Liver (tissue), 9 donors: ENCODE data around the gene BIN2. TPM values are rescaled to one million over a fixed set of nuclear protein-coding genes. Genes with fewer than 3 reads are reported as not detected.
"Not testable (repeated sequence)": the region's sequence is repeated elsewhere in the genome, so short reads cannot be mapped to it uniquely, and the experiment has no call there.

Source experiments
- DNase-seq: peaks from one replicate; pipeline ENCODE4 v3.0.0-alpha.2; 2017; ENCODE audit warnings: low spot score
- H3K27ac ChIP-seq, 2 donors: one replicate each; pipeline ENCODE4 v1.7.0; 2013; ENCODE audit warnings: inconsistent platforms in 2 of 2, low read length in 2 of 2, control low read depth in 1 of 2, low read depth in 1 of 2, mild to moderate bottlenecking in 1 of 2
- H3K27me3 ChIP-seq, 4 donors: one replicate each; pipeline versions ENCODE4 v1.6.1 to v1.7.0; 2013; ENCODE audit warnings: low read length in 3 of 4, inconsistent platforms in 1 of 4, mild to moderate bottlenecking in 1 of 4, moderate library complexity in 1 of 4; ENCODE audit not compliant: control insufficient read depth in 4 of 4, insufficient read depth in 4 of 4
- H3K36me3 ChIP-seq, 4 donors: one replicate each; pipeline versions ENCODE4 v1.6.1 to v1.7.0; 2013; ENCODE audit warnings: low read length in 3 of 4, mild to moderate bottlenecking in 3 of 4, low read depth in 1 of 4, moderate library complexity in 1 of 4; ENCODE audit not compliant: control insufficient read depth in 4 of 4, insufficient read depth in 3 of 4
- H3K4me1 ChIP-seq, 4 donors: one replicate each; pipeline versions ENCODE4 v1.6.1 to v1.7.0; 2013; ENCODE audit warnings: low read length in 3 of 4, mild to moderate bottlenecking in 3 of 4, moderate library complexity in 1 of 4; ENCODE audit not compliant: control insufficient read depth in 4 of 4, insufficient read depth in 4 of 4
- H3K4me3 ChIP-seq, 3 donors: one replicate each; pipeline versions ENCODE4 v1.6.1 to v1.7.0; 2013; ENCODE audit warnings: low read length in 3 of 3, control low read depth in 1 of 3, low read depth in 1 of 3, mild to moderate bottlenecking in 1 of 3
- H3K9ac ChIP-seq, 2 donors: one replicate each; pipeline ENCODE4 v1.7.0; 2013; ENCODE audit warnings: low read length in 2 of 2, mild to moderate bottlenecking in 2 of 2, moderate library complexity in 2 of 2, control low read depth in 1 of 2, low read depth in 1 of 2
- H3K9me3 ChIP-seq, 4 donors: one replicate each; pipeline versions ENCODE4 v1.6.1 to v1.7.0; 2013; ENCODE audit warnings: low read length in 3 of 4; ENCODE audit not compliant: control insufficient read depth in 4 of 4
- EGR1 ChIP-seq, 2 donors: IDR thresholded peaks; 2 replicates each; pipeline ENCODE4 v1.6.1; 2016 to 2018; ENCODE audit warnings: antibody characterized with exemption in 2 of 2, low read depth in 2 of 2
- FOXA1 ChIP-seq: IDR thresholded peaks from 2 replicates; pipeline ENCODE4 v1.6.1; 2016; ENCODE audit warnings: antibody characterized with exemption
- GABPA ChIP-seq, 2 donors: IDR thresholded peaks in 1 of 2; conservative IDR thresholded peaks in 1 of 2; 2 replicates each; pipeline ENCODE4 v1.6.1; 2016; ENCODE audit warnings: antibody characterized with exemption in 2 of 2, mild to moderate bottlenecking in 1 of 2, moderate library complexity in 1 of 2
- HNF4A ChIP-seq, 2 donors: conservative IDR thresholded peaks; 2 replicates each; pipeline ENCODE4 v1.6.1; 2016; ENCODE audit warnings: antibody characterized with exemption in 2 of 2, mild to moderate bottlenecking in 2 of 2
- HNF4G ChIP-seq: IDR thresholded peaks from 2 replicates; pipeline ENCODE4 v1.6.1; 2016; ENCODE audit warnings: antibody characterized with exemption
- JUND ChIP-seq, 2 donors: IDR thresholded peaks; 2 replicates each; pipeline ENCODE4 v1.6.1; 2016; ENCODE audit warnings: antibody characterized with exemption in 2 of 2
- RXRA ChIP-seq, 2 donors: IDR thresholded peaks; 2 replicates each; pipeline ENCODE4 v1.6.1; 2017 to 2018; ENCODE audit warnings: antibody characterized with exemption in 2 of 2, mild to moderate bottlenecking in 1 of 2
- TAF1 ChIP-seq: conservative IDR thresholded peaks from 2 replicates; pipeline ENCODE4 v1.6.1; 2016; ENCODE audit warnings: antibody characterized with exemption, mild to moderate bottlenecking
- WGBS: extraction: QIAGEN DNeasy Blood & Tissue Kit; methylation state at CpG from one replicate; pipeline ENCODE4 v1.1.7; 2013; 5-methylcytosine and 5-hydroxymethylcytosine counted together
- polyA plus RNA-seq, 2 donors: library from polyadenylated mRNA; stranded (reverse) in 1 of 2; unstranded in 1 of 2; fragments of 200-250 nt in 1 of 2; fragments of >200 nt in 1 of 2; fragmentation: Nextera tagmentation in 1 of 2; extraction: Ambion mirVana in 1 of 2; gene quantifications; one replicate each; pipeline versions ENCODE4 v1.2.1 to v1.2.3, GENCODE V29; 2013 to 2015
- total RNA-seq, 2 donors: library from RNA; depleted of rRNA; stranded (reverse); fragments of >200 nt; gene quantifications; one replicate each; pipeline ENCODE4 v1.2.3, GENCODE V29; 2014
- TF ChIP-seq, protein P1 (sequence below): IDR thresholded peaks from 2 replicates; pipeline ENCODE4 v1.6.1; 2016; ENCODE audit warnings: antibody characterized with exemption, mild to moderate bottlenecking
- TF ChIP-seq, protein P2 (sequence below): IDR thresholded peaks from 2 replicates; pipeline ENCODE4 v1.6.1; 2016; ENCODE audit warnings: antibody characterized with exemption
- TF ChIP-seq, protein P3 (sequence below): IDR thresholded peaks from 2 replicates; pipeline ENCODE4 v1.6.1; 2016; ENCODE audit warnings: antibody characterized with exemption
- donor health status: healthy.
- donor health status: healthy.
- donor health status: healthy.
- donor health status: healthy.
- donor health status: healthy.

The BIN2 gene
- total and polyA plus RNA-seq, 4 donors, result 1.9 to 10.2 (median 4.4) TPM

DNA sequence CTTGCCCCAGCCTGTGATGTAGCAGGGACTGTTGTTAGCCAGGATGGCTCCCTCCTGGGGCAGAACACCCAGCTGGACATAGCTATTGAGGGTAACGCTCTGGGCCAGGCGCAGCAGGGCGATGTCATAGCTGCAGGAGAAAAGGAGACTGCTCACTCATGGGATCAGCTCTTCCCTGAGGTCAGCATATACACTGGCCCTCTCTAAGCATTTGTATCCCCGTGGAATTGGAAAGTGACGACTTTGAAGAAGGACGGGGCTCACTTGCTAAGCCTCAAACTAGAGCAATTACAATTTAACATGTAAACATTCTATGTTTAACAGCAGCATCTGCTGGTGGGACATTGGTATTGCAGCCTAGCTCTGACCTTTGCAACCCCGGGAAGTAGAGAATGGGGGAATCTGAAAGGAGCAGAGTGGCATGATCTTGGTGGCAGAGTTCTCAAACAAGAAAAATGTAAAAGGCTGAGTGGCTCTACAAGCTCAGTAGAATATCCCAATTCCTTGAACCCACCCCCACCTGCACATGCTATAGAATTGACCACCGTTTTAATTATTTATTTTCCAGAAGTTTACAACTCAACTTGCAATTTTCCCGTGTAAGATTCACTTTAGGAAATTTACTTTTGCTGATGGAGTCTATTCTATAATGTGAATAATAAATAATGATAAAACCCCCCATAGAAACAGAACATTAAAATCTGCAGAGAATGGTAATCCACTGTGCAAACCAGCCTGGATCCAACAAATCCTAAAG, 17.5 kb upstream of the BIN2 start (continued):
- TF ChIP-seq, protein P1, sequence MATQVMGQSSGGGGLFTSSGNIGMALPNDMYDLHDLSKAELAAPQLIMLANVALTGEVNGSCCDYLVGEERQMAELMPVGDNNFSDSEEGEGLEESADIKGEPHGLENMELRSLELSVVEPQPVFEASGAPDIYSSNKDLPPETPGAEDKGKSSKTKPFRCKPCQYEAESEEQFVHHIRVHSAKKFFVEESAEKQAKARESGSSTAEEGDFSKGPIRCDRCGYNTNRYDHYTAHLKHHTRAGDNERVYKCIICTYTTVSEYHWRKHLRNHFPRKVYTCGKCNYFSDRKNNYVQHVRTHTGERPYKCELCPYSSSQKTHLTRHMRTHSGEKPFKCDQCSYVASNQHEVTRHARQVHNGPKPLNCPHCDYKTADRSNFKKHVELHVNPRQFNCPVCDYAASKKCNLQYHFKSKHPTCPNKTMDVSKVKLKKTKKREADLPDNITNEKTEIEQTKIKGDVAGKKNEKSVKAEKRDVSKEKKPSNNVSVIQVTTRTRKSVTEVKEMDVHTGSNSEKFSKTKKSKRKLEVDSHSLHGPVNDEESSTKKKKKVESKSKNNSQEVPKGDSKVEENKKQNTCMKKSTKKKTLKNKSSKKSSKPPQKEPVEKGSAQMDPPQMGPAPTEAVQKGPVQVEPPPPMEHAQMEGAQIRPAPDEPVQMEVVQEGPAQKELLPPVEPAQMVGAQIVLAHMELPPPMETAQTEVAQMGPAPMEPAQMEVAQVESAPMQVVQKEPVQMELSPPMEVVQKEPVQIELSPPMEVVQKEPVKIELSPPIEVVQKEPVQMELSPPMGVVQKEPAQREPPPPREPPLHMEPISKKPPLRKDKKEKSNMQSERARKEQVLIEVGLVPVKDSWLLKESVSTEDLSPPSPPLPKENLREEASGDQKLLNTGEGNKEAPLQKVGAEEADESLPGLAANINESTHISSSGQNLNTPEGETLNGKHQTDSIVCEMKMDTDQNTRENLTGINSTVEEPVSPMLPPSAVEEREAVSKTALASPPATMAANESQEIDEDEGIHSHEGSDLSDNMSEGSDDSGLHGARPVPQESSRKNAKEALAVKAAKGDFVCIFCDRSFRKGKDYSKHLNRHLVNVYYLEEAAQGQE, result no peak

DNA sequence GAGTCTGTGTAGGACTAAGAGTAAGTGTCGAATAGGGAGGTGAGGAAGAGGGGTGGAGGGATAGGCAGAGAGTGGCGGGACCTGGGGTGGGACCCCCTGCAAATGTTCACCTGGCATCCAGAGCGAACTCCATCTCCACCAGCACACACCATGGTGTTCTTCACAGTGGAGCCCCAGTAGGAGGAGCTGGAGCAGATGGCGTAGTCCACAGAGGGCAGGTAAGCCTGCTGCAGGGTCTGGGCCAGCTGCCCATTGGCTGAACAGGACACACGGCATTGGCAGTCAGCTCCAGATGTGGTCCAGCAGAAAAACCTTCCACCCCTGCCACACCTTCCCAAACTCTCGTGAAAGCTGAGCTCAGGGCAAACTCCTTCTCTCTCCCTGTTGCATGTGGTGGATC, 15.8 kb upstream of the BIN2 start:
- no peaks in the 10 kb centered on the region for H3K27me3 ChIP-seq
- 85% methylated on average over 6 of the region's 6 CpGs for WGBS
- peaks cover 0 to 6% (median 2%) of the 10 kb centered on the region in 4 donors for H3K4me1 ChIP-seq
- H3K4me3 ChIP-seq, result no peak overlapping the region
- H3K27ac ChIP-seq, result no peak overlapping the region
- no peak overlapping the region for H3K9ac ChIP-seq
- no peak for DNase-seq
- H3K9me3 ChIP-seq, result no peaks in the 10 kb centered on the region
- TF ChIP-seq HNF4G (no peak), GABPA (IDR thresholded peaks at IDR 0.05 in 1 of 2, conservative IDR thresholded peaks at IDR 0.05 in 1 of 2) (no peak), FOXA1 (no peak), JUND (IDR thresholded peaks at IDR 0.05) (no peak), RXRA (IDR thresholded peaks at IDR 0.05) (no peak), TAF1 (no peak), EGR1 (IDR thresholded peaks at IDR 0.05; ENCODE audit: low read depth in 2 of 2) (no peak), HNF4A (conservative IDR thresholded peaks at IDR 0.05) (no peak)
- TF ChIP-seq, protein P2, sequence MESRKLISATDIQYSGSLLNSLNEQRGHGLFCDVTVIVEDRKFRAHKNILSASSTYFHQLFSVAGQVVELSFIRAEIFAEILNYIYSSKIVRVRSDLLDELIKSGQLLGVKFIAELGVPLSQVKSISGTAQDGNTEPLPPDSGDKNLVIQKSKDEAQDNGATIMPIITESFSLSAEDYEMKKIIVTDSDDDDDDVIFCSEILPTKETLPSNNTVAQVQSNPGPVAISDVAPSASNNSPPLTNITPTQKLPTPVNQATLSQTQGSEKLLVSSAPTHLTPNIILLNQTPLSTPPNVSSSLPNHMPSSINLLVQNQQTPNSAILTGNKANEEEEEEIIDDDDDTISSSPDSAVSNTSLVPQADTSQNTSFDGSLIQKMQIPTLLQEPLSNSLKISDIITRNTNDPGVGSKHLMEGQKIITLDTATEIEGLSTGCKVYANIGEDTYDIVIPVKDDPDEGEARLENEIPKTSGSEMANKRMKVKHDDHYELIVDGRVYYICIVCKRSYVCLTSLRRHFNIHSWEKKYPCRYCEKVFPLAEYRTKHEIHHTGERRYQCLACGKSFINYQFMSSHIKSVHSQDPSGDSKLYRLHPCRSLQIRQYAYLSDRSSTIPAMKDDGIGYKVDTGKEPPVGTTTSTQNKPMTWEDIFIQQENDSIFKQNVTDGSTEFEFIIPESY, result no peak
- TF ChIP-seq, protein P3, sequence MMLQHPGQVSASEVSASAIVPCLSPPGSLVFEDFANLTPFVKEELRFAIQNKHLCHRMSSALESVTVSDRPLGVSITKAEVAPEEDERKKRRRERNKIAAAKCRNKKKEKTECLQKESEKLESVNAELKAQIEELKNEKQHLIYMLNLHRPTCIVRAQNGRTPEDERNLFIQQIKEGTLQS, result no peak
- no peaks in the 10 kb centered on the region for H3K36me3 ChIP-seq

DNA sequence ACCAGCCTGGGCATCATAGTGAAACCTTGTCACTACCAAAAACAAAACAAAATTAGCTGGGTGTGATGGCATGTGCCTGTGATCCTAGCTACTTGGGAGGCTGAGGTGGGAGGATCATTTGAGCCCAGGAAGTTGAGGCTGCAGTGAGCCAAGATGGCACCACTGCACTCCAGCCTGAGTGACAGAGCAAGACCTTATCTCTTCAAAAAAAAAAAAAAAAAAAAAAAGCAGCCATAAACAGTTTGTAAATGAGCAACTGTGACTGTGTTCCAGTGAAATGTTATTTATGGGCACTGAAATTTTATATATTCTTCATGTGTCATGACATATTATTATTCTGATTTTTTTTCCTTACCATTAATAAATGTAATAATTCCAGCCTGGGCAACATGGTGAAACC, 13.4 kb upstream of the BIN2 start:
- not testable (repeated sequence) for H3K4me1 ChIP-seq

More for the DNA sequence above, 13.4 kb upstream of the BIN2 start:
- H3K27ac ChIP-seq, H3K9me3 ChIP-seq, H3K4me3 ChIP-seq, H3K27me3 ChIP-seq, H3K36me3 ChIP-seq, DNase-seq, H3K9ac ChIP-seq: not testable (repeated sequence)
